Activated CD8-positive, alpha-beta memory T cell treated with anti-CD3 and anti-CD28 coated beads, Interleukin-2, amount 50 U/mL, for 4 hours (primary cell): Measurements from ENCODE around the gene KLF9.
"Not testable (repeated sequence)": the region's sequence is repeated elsewhere in the genome, so short reads cannot be mapped to it uniquely, and the experiment has no call there.

Source experiments
- DNase-seq: peaks from one replicate; pipeline ENCODE4 v3.0.0-alpha.2; 2020

Gene KLF9

GRCh38 chr9:70403166-70403565 lies 11.3 kb downstream of the KLF9 start:
- DNase-seq: no peak

GRCh38 chr9:70402213-70402612 lies 12.2 kb downstream of the KLF9 start:
- no peak for DNase-seq

- not testable (repeated sequence) for DNase-seq
Observed at GRCh38 chr9:70401241-70401640, 13.2 kb downstream of the KLF9 start.

- DNase-seq: no peak
Observed at GRCh38 chr9:70400107-70400892, 14.2 kb downstream of the KLF9 start.

- DNase-seq: no peak
Observed at GRCh38 chr9:70399141-70399540, 15.3 kb downstream of the KLF9 start.

- no peak for DNase-seq
Observed at GRCh38 chr9:70398145-70398556, 16.3 kb downstream of the KLF9 start.

- DNase-seq: no peak
Observed at GRCh38 chr9:70395652-70396051, 18.8 kb downstream of the KLF9 start.

GRCh38 chr9:70392850-70393249 lies 21.6 kb downstream of the KLF9 start:
- no peak for DNase-seq

GRCh38 chr9:70392189-70392588 lies 22.3 kb downstream of the KLF9 start:
- DNase-seq: no peak

- DNase-seq: no peak
Observed at GRCh38 chr9:70390933-70391341, 23.5 kb downstream of the KLF9 start.

GRCh38 chr9:70389621-70390266 lies 24.7 kb downstream of the KLF9 start:
- no peak for DNase-seq

GRCh38 chr9:70389188-70389587 lies 25.3 kb downstream of the KLF9 start:
- no peak for DNase-seq

GRCh38 chr9:70387663-70388062 lies 26.8 kb downstream of the KLF9 start:
- no peak for DNase-seq

- DNase-seq: no peak
Observed at GRCh38 chr9:70385426-70385825, 29.0 kb downstream of the KLF9 start.

- DNase-seq: no peak
Observed at GRCh38 chr9:70382709-70383605, 31.5 kb downstream of the KLF9 start.

- no peak for DNase-seq
Observed at GRCh38 chr9:70382046-70382708, 32.3 kb downstream of the KLF9 start.

GRCh38 chr9:70374962-70375618 lies 39.4 kb downstream of the KLF9 start:
- no peak for DNase-seq

GRCh38 chr9:70367305-70367930 lies 47.0 kb downstream of the KLF9 start:
- DNase-seq: no peak

- DNase-seq: no peak
Observed at GRCh38 chr9:70363760-70364159, 50.7 kb downstream of the KLF9 start.

GRCh38 chr9:70362952-70363351 lies 51.5 kb downstream of the KLF9 start:
- no peak for DNase-seq

- DNase-seq: no peak
Observed at GRCh38 chr9:70355801-70356200, 58.7 kb downstream of the KLF9 start.

- no peak for DNase-seq
Observed at GRCh38 chr9:70352802-70353201, 61.7 kb downstream of the KLF9 start.
